ENCODE data around the gene STAT3. TPM values are rescaled to one million over a fixed set of nuclear protein-coding genes. Genes with fewer than 3 reads are reported as not detected.

STAT3 gene
- total RNA-seq, result 100 to 1,000 TPM; 105 to 150 TPM

DNA sequence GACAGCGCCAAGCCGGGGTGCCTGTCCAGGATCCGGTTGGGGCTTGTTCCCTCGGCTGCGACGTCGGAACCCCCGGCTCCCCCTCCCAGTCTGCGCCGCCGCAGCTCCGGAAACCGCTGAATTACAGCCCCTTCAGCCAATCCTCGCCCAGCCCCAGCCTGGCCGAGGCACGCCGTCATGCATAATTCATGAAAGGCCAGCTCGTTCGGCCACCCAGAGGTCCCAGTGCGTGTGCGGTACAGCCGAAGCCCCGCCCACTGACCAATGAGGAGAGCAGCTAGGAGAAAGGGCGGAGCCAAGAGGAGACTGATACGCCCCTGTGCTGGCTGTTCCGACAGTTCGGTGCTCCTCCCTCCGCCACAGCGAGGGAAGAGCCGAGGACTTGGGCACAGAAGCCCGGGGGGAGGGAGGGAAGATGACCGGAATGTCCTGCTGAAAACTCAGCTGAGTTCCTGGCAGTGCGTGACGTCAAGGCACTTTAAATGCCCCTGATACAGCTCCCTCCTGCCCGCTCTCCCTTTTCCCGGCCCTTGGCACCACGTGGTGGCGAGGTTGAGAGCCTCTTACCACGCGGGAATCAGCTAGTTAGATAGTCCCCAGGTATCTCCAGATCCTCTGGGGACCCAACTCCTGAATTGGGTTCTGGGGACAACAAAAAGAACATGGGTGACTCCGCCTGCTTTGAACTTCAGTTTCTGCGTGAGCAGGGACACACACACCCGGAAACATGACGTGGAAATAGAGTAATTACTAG is at the start of gene STAT3:
STAT3 (minus strand) TSS at position 62 of the 754 bp plus-strand sequence. CDS start 39,926 bp downstream, outside the sequence.
- Histone ChIP-seq H3K27me3 (no peaks in the 10 kb centered on the region), H3K36me3 (peaks cover 4% of the 10 kb centered on the region), H3K4me1 (peaks cover 0 to 44% of the 10 kb centered on the region in 2 donors), H3K9me3 (no peaks in the 10 kb centered on the region), H3K27ac (peak within 1 kb of the TSS; percentile 100), H3K4me3 (peak within 1 kb of the TSS; percentile 92 to 97)
- TF ChIP-seq, protein P1, sequence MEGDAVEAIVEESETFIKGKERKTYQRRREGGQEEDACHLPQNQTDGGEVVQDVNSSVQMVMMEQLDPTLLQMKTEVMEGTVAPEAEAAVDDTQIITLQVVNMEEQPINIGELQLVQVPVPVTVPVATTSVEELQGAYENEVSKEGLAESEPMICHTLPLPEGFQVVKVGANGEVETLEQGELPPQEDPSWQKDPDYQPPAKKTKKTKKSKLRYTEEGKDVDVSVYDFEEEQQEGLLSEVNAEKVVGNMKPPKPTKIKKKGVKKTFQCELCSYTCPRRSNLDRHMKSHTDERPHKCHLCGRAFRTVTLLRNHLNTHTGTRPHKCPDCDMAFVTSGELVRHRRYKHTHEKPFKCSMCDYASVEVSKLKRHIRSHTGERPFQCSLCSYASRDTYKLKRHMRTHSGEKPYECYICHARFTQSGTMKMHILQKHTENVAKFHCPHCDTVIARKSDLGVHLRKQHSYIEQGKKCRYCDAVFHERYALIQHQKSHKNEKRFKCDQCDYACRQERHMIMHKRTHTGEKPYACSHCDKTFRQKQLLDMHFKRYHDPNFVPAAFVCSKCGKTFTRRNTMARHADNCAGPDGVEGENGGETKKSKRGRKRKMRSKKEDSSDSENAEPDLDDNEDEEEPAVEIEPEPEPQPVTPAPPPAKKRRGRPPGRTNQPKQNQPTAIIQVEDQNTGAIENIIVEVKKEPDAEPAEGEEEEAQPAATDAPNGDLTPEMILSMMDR (IDR thresholded peaks at IDR 0.05), result no peak
- peak; percentile 100 for DNase-seq (ENCODE audit: low spot score)

- DNase-seq (ENCODE audit: low spot score), result peak; percentile 84
- Histone ChIP-seq H3K27me3 (no peaks in the 10 kb centered on the region), H3K9me3 (no peaks in the 10 kb centered on the region), H3K4me3 (no peak overlapping the region), H3K36me3 (no peaks in the 10 kb centered on the region), H3K4me1 (peaks cover 0 to 10% of the 10 kb centered on the region in 2 donors), H3K27ac (peak overlapping the region; percentile 76 to 84)
- TF ChIP-seq, protein P1 (IDR thresholded peaks at IDR 0.05), result no peak
These were observed 48.1 kb upstream of the STAT3 start for GRCh38 chr17:42436391-42436790.

DNA sequence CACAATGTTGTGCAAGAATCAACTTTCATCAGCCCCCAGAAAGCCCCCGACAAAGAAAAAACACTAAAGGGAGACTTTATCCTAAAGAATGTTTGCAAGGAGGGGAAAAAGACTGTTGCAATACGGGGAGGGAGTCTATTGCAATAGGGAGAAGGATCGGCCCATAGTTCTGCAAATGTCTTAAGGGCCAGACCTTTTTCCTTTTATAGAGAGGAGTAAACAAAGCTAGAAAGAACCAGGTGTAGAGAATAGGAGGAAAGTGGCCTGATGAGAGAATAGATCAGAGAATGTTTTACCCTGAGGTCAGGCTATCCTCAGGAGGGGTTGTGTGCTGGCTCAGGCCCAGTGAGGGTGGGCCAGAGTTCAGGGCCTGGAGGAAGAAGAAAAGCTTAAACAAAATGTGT is 43.5 kb upstream of the STAT3 start:
- Histone ChIP-seq H3K4me1 (peaks cover 0 to 20% of the 10 kb centered on the region in 2 donors), H3K27me3 (no peaks in the 10 kb centered on the region), H3K36me3 (no peaks in the 10 kb centered on the region), H3K9me3 (no peaks in the 10 kb centered on the region), H3K4me3 (no peak overlapping the region), H3K27ac (no peak overlapping the region)
- TF ChIP-seq, protein P1 (IDR thresholded peaks at IDR 0.05), result no peak
- DNase-seq (ENCODE audit: low spot score), result no peak

- H3K27me3 ChIP-seq, result no peaks in the 10 kb centered on the region
- DNase-seq (ENCODE audit: low spot score), result no peak
- no peaks in the 10 kb centered on the region for H3K9me3 ChIP-seq
- no peak overlapping the region for H3K4me3 ChIP-seq
- H3K36me3 ChIP-seq, result no peaks in the 10 kb centered on the region
- peaks cover 0 to 16% of the 10 kb centered on the region in 2 donors for H3K4me1 ChIP-seq
- TF ChIP-seq, protein P1 (IDR thresholded peaks at IDR 0.05), result no peak
- H3K27ac ChIP-seq, result no peak overlapping the region
These were observed 41.6 kb upstream of the STAT3 start for GRCh38 chr17:42429726-42430447.

DNA sequence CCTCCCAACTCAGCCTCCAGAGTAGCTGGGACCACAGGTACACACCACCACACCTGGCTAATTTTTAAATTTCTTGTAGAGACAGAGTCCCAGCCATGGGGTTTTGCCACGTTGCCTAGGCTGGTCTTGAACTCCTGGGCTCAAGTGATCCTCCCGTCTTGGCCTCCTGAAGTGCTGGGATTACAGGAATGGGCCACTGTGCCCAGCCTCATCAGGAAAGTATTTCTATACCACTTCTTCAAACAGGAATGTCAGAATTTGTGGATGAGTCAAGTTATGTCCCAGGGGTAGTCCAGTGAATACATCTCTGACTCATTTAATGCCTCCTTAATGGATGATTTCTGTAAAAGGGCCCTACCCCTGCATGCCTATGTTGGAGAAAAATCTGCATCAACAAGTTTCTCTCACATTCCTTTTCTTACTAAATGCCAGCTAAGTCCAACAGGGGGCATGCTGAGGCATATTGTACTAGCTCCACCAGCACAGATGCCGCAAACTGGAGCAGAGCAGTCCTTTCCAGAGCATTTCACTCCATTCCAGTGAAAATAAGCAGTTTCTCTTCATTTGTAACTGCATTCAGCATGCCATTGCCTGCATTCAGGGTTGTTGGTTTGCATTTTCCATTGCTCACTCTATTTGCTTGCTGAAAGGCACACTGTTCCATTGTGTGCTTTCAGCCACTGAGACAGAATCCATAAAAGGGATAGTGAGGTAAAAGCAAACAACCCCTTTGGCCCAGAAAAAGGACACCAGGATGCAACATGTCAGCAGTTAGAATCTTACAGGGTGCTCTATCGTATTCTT is 40.1 kb upstream of the STAT3 start:
- peaks cover 0 to 23% of the 10 kb centered on the region in 2 donors for H3K4me1 ChIP-seq
- H3K4me3 ChIP-seq, result no peak overlapping the region
- no peak overlapping the region for H3K27ac ChIP-seq

More for the DNA sequence above, 40.1 kb upstream of the STAT3 start:
- H3K27me3 ChIP-seq, result no peaks in the 10 kb centered on the region
- no peaks in the 10 kb centered on the region for H3K9me3 ChIP-seq
- no peak for DNase-seq (ENCODE audit: low spot score)
- no peaks in the 10 kb centered on the region for H3K36me3 ChIP-seq
- TF ChIP-seq, protein P1 (IDR thresholded peaks at IDR 0.05), result peak; percentile 21 to 71

Measured in right atrium auricular region (tissue), 2 donors.